Coronary artery (tissue), 2 donors: ENCODE measurements around the gene CHD1.

Source experiments
- DNase-seq: peaks from one replicate; pipeline ENCODE4 v3.0.0-alpha.2; 2017; ENCODE audit warnings: low spot score
- H3K27ac ChIP-seq, 2 donors: fragments of 200-600 bp; sonication (generic); one replicate each; pipeline ENCODE4 v1.5.1; 2016 to 2019
- H3K4me3 ChIP-seq: fragments of 200-600 bp; sonication (generic); 2 replicates; pipeline ENCODE4 v1.5.1; 2016; ENCODE audit warnings: mild to moderate bottlenecking, moderate library complexity
- TF ChIP-seq, protein P1 (sequence below): fragments of 200-600 bp; sonication (generic); IDR thresholded peaks from one replicate; pipeline ENCODE4 v1.5.1; 2019; ENCODE audit warnings: antibody characterized with exemption

CHD1 gene

GRCh38 chr5:98928873-98929709 lies at the start of gene CHD1:
TSS of gene CHD1 (minus strand) at chr5:98929007. CDS start at chr5:98926386, 2,621 bp downstream.
- Histone ChIP-seq H3K27ac (peak within 1 kb of the TSS; percentile 99), H3K4me3 (peak within 1 kb of the TSS; percentile 98)
- peak; percentile 97 for DNase-seq
- TF ChIP-seq, protein P1, sequence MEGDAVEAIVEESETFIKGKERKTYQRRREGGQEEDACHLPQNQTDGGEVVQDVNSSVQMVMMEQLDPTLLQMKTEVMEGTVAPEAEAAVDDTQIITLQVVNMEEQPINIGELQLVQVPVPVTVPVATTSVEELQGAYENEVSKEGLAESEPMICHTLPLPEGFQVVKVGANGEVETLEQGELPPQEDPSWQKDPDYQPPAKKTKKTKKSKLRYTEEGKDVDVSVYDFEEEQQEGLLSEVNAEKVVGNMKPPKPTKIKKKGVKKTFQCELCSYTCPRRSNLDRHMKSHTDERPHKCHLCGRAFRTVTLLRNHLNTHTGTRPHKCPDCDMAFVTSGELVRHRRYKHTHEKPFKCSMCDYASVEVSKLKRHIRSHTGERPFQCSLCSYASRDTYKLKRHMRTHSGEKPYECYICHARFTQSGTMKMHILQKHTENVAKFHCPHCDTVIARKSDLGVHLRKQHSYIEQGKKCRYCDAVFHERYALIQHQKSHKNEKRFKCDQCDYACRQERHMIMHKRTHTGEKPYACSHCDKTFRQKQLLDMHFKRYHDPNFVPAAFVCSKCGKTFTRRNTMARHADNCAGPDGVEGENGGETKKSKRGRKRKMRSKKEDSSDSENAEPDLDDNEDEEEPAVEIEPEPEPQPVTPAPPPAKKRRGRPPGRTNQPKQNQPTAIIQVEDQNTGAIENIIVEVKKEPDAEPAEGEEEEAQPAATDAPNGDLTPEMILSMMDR, result no peak

DNA sequence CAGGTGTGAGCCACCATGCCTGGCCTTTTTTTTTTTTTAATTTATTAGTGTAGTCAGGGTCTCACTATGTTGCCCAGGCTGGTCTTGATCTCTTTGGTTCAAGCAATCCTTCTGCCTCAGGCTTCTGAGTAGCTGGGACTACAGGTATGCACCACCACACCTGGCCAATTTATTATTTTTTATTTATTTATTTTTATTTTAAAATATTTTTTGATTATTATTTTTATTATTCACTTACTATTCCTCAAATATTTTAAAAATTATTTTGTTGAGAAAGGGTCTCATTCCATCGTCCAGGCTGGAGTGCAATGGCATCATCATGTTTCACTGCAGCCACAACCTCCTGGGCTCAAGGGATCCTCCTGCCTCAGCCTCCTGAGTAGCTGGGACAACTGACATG lies 49.7 kb upstream of the CHD1 start:
- TF ChIP-seq, protein P1, result no peak
- no peak overlapping the region for H3K4me3 ChIP-seq
- H3K27ac ChIP-seq, result no peak overlapping the region
- no peak for DNase-seq

GRCh38 chr5:98977723-98978122 lies 48.9 kb upstream of the CHD1 start:
- Histone ChIP-seq H3K4me3 (no peak overlapping the region), H3K27ac (no peak overlapping the region)
- no peak for DNase-seq
- TF ChIP-seq, protein P1, result no peak

DNA sequence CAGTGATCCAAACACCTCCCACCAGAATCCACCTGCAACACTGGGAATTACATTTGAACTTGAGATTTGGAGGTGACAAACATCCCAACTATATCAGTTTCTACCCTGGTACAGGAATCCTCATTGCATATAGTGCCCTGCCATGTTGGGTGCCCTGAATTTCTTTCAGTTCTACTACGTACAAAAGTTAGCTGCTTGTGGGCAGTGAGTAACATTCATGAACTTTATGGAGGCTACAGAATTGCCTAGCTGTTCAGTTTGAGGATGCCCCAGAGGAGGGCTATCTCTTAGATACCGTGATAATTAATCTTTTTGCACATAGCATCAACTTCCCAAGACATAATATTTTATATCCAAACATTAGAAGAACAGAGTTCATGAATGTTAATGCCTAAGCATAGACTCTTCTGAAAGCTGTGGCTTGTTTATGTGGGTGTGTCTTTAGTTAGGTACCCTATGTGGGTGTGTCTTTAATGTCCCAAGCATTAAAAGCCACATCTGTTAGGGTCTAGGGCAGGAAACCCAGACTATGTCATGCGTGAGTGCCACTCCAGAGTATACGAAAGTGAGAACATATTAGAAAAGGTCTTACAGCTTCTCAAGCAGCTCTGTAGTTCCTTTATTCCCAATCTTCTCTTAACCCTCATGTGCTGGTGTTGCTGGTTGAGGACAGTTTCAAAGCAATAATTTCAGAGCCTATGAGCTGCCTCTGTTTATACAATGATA lies 47.0 kb upstream of the CHD1 start:
- no peak for DNase-seq
- no peak overlapping the region for H3K4me3 ChIP-seq
- no peak overlapping the region for H3K27ac ChIP-seq
- TF ChIP-seq, protein P1, result no peak

DNA sequence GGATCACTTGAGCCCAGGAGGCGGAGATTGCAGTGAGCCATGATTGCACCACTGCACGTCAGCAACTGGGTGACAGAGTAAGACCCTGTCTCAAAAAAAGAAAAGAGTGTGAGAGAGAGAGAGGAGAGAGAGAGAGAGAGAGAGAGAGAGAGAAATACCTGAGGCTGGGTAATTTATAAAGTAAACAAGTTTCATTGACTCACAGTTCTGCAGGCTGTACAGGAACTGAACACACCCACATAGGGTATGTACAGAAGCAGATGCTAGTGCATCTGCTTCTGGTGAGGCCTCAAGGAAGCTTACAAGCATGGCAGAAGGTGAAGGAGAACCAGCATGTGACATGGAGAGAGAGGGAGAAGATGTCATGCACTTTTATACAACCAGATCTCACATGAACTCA lies 46.4 kb upstream of the CHD1 start:
- Histone ChIP-seq H3K4me3 (no peak overlapping the region), H3K27ac (no peak overlapping the region)
- DNase-seq, result no peak
- TF ChIP-seq, protein P1, result no peak

GRCh38 chr5:98969400-98969799 lies 40.6 kb upstream of the CHD1 start:
- TF ChIP-seq, protein P1, result no peak
- no peak for DNase-seq
- Histone ChIP-seq H3K27ac (no peak overlapping the region), H3K4me3 (no peak overlapping the region)
